Measurements from ENCODE around the gene RAMP3. TPM values are rescaled to one million over a fixed set of nuclear protein-coding genes. Genes with fewer than 3 reads are reported as not detected.

RAMP3 gene
- total RNA-seq, 1 experiment from 2014 or later: 0.13 TPM

DNA sequence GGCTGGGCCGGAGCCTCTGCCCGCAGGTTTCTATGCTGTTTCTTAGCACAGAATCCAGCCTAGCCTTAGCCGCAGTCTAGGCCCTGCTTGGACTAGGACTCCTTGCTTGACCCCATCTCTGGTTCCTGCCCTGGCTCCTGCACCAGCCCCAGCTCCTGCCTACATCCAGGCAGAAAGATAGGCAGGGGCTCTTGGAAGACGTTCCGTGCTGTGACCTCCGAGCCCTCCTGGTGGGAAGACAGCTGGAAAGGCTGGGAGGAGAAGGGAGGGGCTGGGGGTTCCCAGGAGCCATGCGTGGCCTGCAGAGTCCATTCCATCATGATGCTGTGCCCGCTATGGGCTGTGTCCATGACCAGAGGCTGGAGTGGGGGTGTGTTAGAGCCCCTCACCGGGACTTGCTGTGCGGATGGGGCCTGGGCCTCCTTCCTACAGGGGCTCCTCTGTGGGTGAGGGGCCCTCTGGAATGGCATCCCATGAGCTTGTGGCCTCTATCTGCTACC lies 26.2 kb downstream of the RAMP3 start:
- no TSS peak for BruUV-seq (replicated peaks)
- H3K36me3 ChIP-seq (ENCODE audit: control insufficient read depth, insufficient read depth, low read length): no peaks in the 10 kb centered on the region
- no peak for DNase-seq (ENCODE audit: low read depth, low spot score)
- no peak for ATAC-seq
- no peaks in the 10 kb centered on the region for H3K9me3 ChIP-seq (ENCODE audit: control insufficient read depth, insufficient read depth, low read depth, low read length)
- CTCF ChIA-PET: no interaction called here
- H3K4me3 ChIP-seq (ENCODE audit: low read depth in 2 of 2, low read length in 2 of 2): no peak overlapping the region
- POLR2A ChIA-PET: interaction anchor here (0.6 kb wide), 1 partner anchor 62 kb away, joined by 3 read pairs; no protein-coding TSS in a partner anchor
- intact Hi-C loops (cut with micrococcal nuclease; ENCODE audit: unreplicated experiment) (no loop called here), in situ Hi-C loops (cut with HindIII; ENCODE audit: low pct_unique_long_range_greater_than_20kb, low sequenced_read_pairs) (no loop called here)
- TF ChIP-seq POLR2AphosphoS5 (IDR thresholded peaks at IDR 0.05; ENCODE audit: low read depth, low read length): no peak
- TF ChIP-seq, protein P1, sequence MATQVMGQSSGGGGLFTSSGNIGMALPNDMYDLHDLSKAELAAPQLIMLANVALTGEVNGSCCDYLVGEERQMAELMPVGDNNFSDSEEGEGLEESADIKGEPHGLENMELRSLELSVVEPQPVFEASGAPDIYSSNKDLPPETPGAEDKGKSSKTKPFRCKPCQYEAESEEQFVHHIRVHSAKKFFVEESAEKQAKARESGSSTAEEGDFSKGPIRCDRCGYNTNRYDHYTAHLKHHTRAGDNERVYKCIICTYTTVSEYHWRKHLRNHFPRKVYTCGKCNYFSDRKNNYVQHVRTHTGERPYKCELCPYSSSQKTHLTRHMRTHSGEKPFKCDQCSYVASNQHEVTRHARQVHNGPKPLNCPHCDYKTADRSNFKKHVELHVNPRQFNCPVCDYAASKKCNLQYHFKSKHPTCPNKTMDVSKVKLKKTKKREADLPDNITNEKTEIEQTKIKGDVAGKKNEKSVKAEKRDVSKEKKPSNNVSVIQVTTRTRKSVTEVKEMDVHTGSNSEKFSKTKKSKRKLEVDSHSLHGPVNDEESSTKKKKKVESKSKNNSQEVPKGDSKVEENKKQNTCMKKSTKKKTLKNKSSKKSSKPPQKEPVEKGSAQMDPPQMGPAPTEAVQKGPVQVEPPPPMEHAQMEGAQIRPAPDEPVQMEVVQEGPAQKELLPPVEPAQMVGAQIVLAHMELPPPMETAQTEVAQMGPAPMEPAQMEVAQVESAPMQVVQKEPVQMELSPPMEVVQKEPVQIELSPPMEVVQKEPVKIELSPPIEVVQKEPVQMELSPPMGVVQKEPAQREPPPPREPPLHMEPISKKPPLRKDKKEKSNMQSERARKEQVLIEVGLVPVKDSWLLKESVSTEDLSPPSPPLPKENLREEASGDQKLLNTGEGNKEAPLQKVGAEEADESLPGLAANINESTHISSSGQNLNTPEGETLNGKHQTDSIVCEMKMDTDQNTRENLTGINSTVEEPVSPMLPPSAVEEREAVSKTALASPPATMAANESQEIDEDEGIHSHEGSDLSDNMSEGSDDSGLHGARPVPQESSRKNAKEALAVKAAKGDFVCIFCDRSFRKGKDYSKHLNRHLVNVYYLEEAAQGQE (IDR thresholded peaks at IDR 0.05; ENCODE audit: insufficient read depth in 1 of 2, low read depth in 2 of 2, low read length in 1 of 2): no peak
- TF ChIP-seq SIN3A (IDR thresholded peaks at IDR 0.05; ENCODE audit: borderline replicate concordance, insufficient read depth, low read depth, low read length): no peak
- TF ChIP-seq, protein P2, sequence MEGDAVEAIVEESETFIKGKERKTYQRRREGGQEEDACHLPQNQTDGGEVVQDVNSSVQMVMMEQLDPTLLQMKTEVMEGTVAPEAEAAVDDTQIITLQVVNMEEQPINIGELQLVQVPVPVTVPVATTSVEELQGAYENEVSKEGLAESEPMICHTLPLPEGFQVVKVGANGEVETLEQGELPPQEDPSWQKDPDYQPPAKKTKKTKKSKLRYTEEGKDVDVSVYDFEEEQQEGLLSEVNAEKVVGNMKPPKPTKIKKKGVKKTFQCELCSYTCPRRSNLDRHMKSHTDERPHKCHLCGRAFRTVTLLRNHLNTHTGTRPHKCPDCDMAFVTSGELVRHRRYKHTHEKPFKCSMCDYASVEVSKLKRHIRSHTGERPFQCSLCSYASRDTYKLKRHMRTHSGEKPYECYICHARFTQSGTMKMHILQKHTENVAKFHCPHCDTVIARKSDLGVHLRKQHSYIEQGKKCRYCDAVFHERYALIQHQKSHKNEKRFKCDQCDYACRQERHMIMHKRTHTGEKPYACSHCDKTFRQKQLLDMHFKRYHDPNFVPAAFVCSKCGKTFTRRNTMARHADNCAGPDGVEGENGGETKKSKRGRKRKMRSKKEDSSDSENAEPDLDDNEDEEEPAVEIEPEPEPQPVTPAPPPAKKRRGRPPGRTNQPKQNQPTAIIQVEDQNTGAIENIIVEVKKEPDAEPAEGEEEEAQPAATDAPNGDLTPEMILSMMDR (IDR thresholded peaks at IDR 0.05): no peak
- no peak for TF ChIP-seq TCF7L2 (IDR thresholded peaks at IDR 0.05; ENCODE audit: low read depth, low read length)
- H3K27me3 ChIP-seq (ENCODE audit: control insufficient read depth, insufficient read depth, low read length): no peaks in the 10 kb centered on the region
- H3K27ac ChIP-seq (ENCODE audit: low read length): no peak overlapping the region
- no peaks in the 10 kb centered on the region for H3K4me1 ChIP-seq (ENCODE audit: control insufficient read depth, insufficient read depth, low read length)

DNA sequence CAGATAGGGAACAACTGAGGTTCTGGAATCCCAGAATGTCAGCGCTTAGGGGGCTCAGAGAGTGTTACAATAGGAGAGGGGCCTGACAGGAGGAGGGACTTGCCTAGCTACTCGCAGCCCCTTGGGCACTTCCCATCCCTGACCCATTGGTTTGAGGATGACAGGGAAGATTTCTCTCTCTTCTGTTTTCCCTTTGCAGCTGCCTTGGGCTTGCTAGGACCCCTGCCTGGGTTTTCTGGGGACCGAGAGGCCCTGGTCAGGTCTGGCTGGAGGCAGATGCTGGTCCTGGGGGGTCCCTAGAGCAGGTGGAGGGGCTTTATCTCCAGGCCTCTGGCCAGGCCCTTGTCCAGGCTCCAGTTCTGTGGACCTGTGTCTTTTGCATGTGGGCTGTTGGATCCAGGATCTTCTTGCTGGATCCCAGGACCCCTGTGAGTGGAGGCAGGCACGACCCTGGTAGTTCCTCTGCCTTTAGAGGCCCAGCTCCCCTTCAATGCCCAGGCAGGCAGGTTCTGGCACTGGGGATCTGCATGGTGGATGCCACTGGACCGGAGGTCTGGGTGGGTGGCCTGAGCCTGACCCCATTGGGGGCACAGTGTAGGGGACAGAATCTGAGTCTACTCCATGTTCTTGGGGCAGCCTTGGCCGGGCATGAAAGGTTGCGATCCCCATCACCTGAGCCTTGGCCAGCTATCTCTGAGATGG lies 26.9 kb downstream of the RAMP3 start:
- DNase-seq (ENCODE audit: low read depth, low spot score) (no peak), ATAC-seq (no peak)
- no peaks in the 10 kb centered on the region for H3K9me3 ChIP-seq (ENCODE audit: control insufficient read depth, insufficient read depth, low read depth, low read length)
- in situ Hi-C loops (cut with HindIII; ENCODE audit: low pct_unique_long_range_greater_than_20kb, low sequenced_read_pairs) (no loop called here), intact Hi-C loops (cut with micrococcal nuclease; ENCODE audit: unreplicated experiment) (no loop called here)
- BruUV-seq (replicated peaks): no TSS peak
- ChIA-PET CTCF (no interaction called here), POLR2A (no interaction called here)
- TF ChIP-seq, protein P1 (IDR thresholded peaks at IDR 0.05; ENCODE audit: insufficient read depth in 1 of 2, low read depth in 2 of 2, low read length in 1 of 2): no peak
- TF ChIP-seq TCF7L2 (IDR thresholded peaks at IDR 0.05; ENCODE audit: low read depth, low read length) (no peak), POLR2AphosphoS5 (IDR thresholded peaks at IDR 0.05; ENCODE audit: low read depth, low read length) (no peak), SIN3A (IDR thresholded peaks at IDR 0.05; ENCODE audit: borderline replicate concordance, insufficient read depth, low read depth, low read length) (no peak)
- TF ChIP-seq, protein P2 (IDR thresholded peaks at IDR 0.05): no peak
- no peaks in the 10 kb centered on the region for H3K27me3 ChIP-seq (ENCODE audit: control insufficient read depth, insufficient read depth, low read length)
- H3K4me3 ChIP-seq (ENCODE audit: low read depth in 2 of 2, low read length in 2 of 2): no peak overlapping the region
- no peaks in the 10 kb centered on the region for H3K4me1 ChIP-seq (ENCODE audit: control insufficient read depth, insufficient read depth, low read length)
- H3K36me3 ChIP-seq (ENCODE audit: control insufficient read depth, insufficient read depth, low read length): no peaks in the 10 kb centered on the region
- H3K27ac ChIP-seq (ENCODE audit: low read length): no peak overlapping the region

Data from Panc1 (cell line).